ENCODE measurements around the gene MTOR.

MTOR gene

GRCh38 chr1:11204396-11205190 is 57.8 kb downstream of the MTOR start:
- no peaks in the 10 kb centered on the region for H3K9me2 ChIP-seq (replicated peaks; ENCODE audit: low read depth, low read length)
- no peaks in the 10 kb centered on the region for H3K79me2 ChIP-seq (ENCODE audit: insufficient read depth, low read length)
- peaks cover 65% of the 10 kb centered on the region; the same call in 1 of the 2 replicates for H3K36me3 ChIP-seq (ENCODE audit: insufficient read depth, low read length)

GRCh38 chr1:11198851-11199594 is 63.3 kb downstream of the MTOR start:
- Histone ChIP-seq H3K4me2 (ENCODE audit: low read depth, low read length, poor library complexity, severe bottlenecking) (no peak overlapping the region), H3K9ac (ENCODE audit: low read depth, low read length, poor library complexity, severe bottlenecking) (no peak overlapping the region), H3K36me3 (ENCODE audit: insufficient read depth, low read length) (peaks cover 72% of the 10 kb centered on the region; the same call in 1 of the 2 replicates), H3F3A (ENCODE audit: low read depth) (no peaks in the 10 kb centered on the region), H3K27me3 (ENCODE audit: insufficient read depth, low read length, poor library complexity, severe bottlenecking) (no peaks in the 10 kb centered on the region), H3K79me2 (ENCODE audit: insufficient read depth, low read length) (no peaks in the 10 kb centered on the region), H2AFZ (ENCODE audit: low read length) (no peak overlapping the region), H3K4me1 (ENCODE audit: insufficient read depth, low read length, poor library complexity, severe bottlenecking) (no peaks in the 10 kb centered on the region), H3K9me2 (replicated peaks; ENCODE audit: low read depth, low read length) (no peaks in the 10 kb centered on the region), H3K4me3 (ENCODE audit: low read length, poor library complexity, severe bottlenecking) (no peak overlapping the region), H4K20me1 (ENCODE audit: insufficient read depth, low read length, poor library complexity, severe bottlenecking) (no peaks in the 10 kb centered on the region), H3K9me3 (ENCODE audit: insufficient read depth, low read depth, low read length) (no peaks in the 10 kb centered on the region)
- TF ChIP-seq CTCF (conservative IDR thresholded peaks at IDR 0.05; ENCODE audit: low read length) (no peak), EZH2phosphoT487 (IDR thresholded peaks at IDR 0.05; ENCODE audit: borderline replicate concordance) (no peak)

More at GRCh38 chr1:11204396-11205190, 57.8 kb downstream of the MTOR start:
- Histone ChIP-seq H3K4me2 (ENCODE audit: low read depth, low read length, poor library complexity, severe bottlenecking) (no peak overlapping the region), H3K4me3 (ENCODE audit: low read length, poor library complexity, severe bottlenecking) (no peak overlapping the region), H2AFZ (ENCODE audit: low read length) (no peak overlapping the region), H3K4me1 (ENCODE audit: insufficient read depth, low read length, poor library complexity, severe bottlenecking) (no peaks in the 10 kb centered on the region), H3K9me3 (ENCODE audit: insufficient read depth, low read depth, low read length) (no peaks in the 10 kb centered on the region), H3K9ac (ENCODE audit: low read depth, low read length, poor library complexity, severe bottlenecking) (no peak overlapping the region), H3K27me3 (ENCODE audit: insufficient read depth, low read length, poor library complexity, severe bottlenecking) (no peaks in the 10 kb centered on the region), H4K20me1 (ENCODE audit: insufficient read depth, low read length, poor library complexity, severe bottlenecking) (no peaks in the 10 kb centered on the region), H3F3A (ENCODE audit: low read depth) (no peaks in the 10 kb centered on the region)
- TF ChIP-seq EZH2phosphoT487 (IDR thresholded peaks at IDR 0.05; ENCODE audit: borderline replicate concordance): no peak
- TF ChIP-seq CTCF (conservative IDR thresholded peaks at IDR 0.05; ENCODE audit: low read length): no peak

GRCh38 chr1:11198257-11198656 is 64.1 kb downstream of the MTOR start:
- Histone ChIP-seq H3F3A (ENCODE audit: low read depth) (no peaks in the 10 kb centered on the region), H3K4me3 (ENCODE audit: low read length, poor library complexity, severe bottlenecking) (no peak overlapping the region), H4K20me1 (ENCODE audit: insufficient read depth, low read length, poor library complexity, severe bottlenecking) (no peaks in the 10 kb centered on the region), H3K36me3 (ENCODE audit: insufficient read depth, low read length) (peaks cover 74% of the 10 kb centered on the region; the same call in 1 of the 2 replicates), H3K4me1 (ENCODE audit: insufficient read depth, low read length, poor library complexity, severe bottlenecking) (no peaks in the 10 kb centered on the region), H3K79me2 (ENCODE audit: insufficient read depth, low read length) (no peaks in the 10 kb centered on the region), H3K9me3 (ENCODE audit: insufficient read depth, low read depth, low read length) (no peaks in the 10 kb centered on the region), H3K9ac (ENCODE audit: low read depth, low read length, poor library complexity, severe bottlenecking) (no peak overlapping the region), H2AFZ (ENCODE audit: low read length) (no peak overlapping the region), H3K4me2 (ENCODE audit: low read depth, low read length, poor library complexity, severe bottlenecking) (no peak overlapping the region), H3K27me3 (ENCODE audit: insufficient read depth, low read length, poor library complexity, severe bottlenecking) (no peaks in the 10 kb centered on the region), H3K9me2 (replicated peaks; ENCODE audit: low read depth, low read length) (no peaks in the 10 kb centered on the region)
- TF ChIP-seq EZH2phosphoT487 (IDR thresholded peaks at IDR 0.05; ENCODE audit: borderline replicate concordance): no peak
- no peak for TF ChIP-seq CTCF (conservative IDR thresholded peaks at IDR 0.05; ENCODE audit: low read length)
